Measurements from ENCODE around the gene WDR54. TPM values are rescaled to one million over a fixed set of nuclear protein-coding genes. Genes with fewer than 3 reads are reported as not detected.

WDR54 gene
- total RNA-seq, 2 donors from 2014 or later: 6.1 to 6.2 TPM

GRCh38 chr2:74428675-74429074 is 7.1 kb downstream of the WDR54 start:
- Histone ChIP-seq H3K9me3 (no peaks in the 10 kb centered on the region), H3K27me3 (replicated peaks; ENCODE audit: insufficient read depth) (no peaks in the 10 kb centered on the region), H3K36me3 (peaks cover 29% of the 10 kb centered on the region), H3K4me3 (no peak overlapping the region), H3K27ac (no peak overlapping the region), H3K4me1 (ENCODE audit: control insufficient read depth in 1 of 2, low read depth in 2 of 2) (no peaks in the 10 kb centered on the region)
- no peak for DNase-seq (ENCODE audit: low spot score)
- no peak for ATAC-seq (ENCODE audit: insufficient number of reproducible peaks, low FRiP score, low read depth)
- no peak for TF ChIP-seq CTCF (IDR thresholded peaks at IDR 0.05)

- Histone ChIP-seq H3K4me1 (ENCODE audit: control insufficient read depth in 1 of 2, low read depth in 2 of 2) (no peaks in the 10 kb centered on the region), H3K9me3 (no peaks in the 10 kb centered on the region), H3K27me3 (replicated peaks; ENCODE audit: insufficient read depth) (no peaks in the 10 kb centered on the region), H3K4me3 (no peak overlapping the region), H3K27ac (no peak overlapping the region), H3K36me3 (peaks cover 29% of the 10 kb centered on the region)
- no peak for DNase-seq (ENCODE audit: low spot score)
- no peak for ATAC-seq (ENCODE audit: insufficient number of reproducible peaks, low FRiP score, low read depth)
- no peak for TF ChIP-seq CTCF (IDR thresholded peaks at IDR 0.05)
These were observed 8.2 kb downstream of the WDR54 start for GRCh38 chr2:74429487-74430451.

- Histone ChIP-seq H3K4me3 (no peak overlapping the region), H3K4me1 (ENCODE audit: control insufficient read depth in 1 of 2, low read depth in 2 of 2) (no peaks in the 10 kb centered on the region), H3K36me3 (peaks cover 29% of the 10 kb centered on the region), H3K27ac (no peak overlapping the region), H3K9me3 (no peaks in the 10 kb centered on the region), H3K27me3 (replicated peaks; ENCODE audit: insufficient read depth) (no peaks in the 10 kb centered on the region)
- DNase-seq (ENCODE audit: low spot score): no peak
- ATAC-seq (ENCODE audit: insufficient number of reproducible peaks, low FRiP score, low read depth): no peak
- no peak for TF ChIP-seq CTCF (IDR thresholded peaks at IDR 0.05)
These were observed 9.0 kb downstream of the WDR54 start for GRCh38 chr2:74430502-74430901.

- no peak for ATAC-seq (ENCODE audit: insufficient number of reproducible peaks, low FRiP score, low read depth)
These were observed 14.7 kb downstream of the WDR54 start for GRCh38 chr2:74436111-74436805.

More at GRCh38 chr2:74436111-74436805, 14.7 kb downstream of the WDR54 start:
- DNase-seq (ENCODE audit: low spot score): no peak
- H3K4me1 ChIP-seq (ENCODE audit: control insufficient read depth in 1 of 2, low read depth in 2 of 2): peaks cover 3 to 32% of the 10 kb centered on the region in 2 donors
- no peaks in the 10 kb centered on the region for H3K9me3 ChIP-seq
- H3K4me3 ChIP-seq: no peak overlapping the region
- peaks cover 3% of the 10 kb centered on the region for H3K36me3 ChIP-seq
- H3K27ac ChIP-seq: no peak overlapping the region
- TF ChIP-seq CTCF (IDR thresholded peaks at IDR 0.05): no peak
- no peaks in the 10 kb centered on the region for H3K27me3 ChIP-seq (replicated peaks; ENCODE audit: insufficient read depth)

All from thoracic aorta (tissue), 2 donors.